HL-60/S4 treated with phorbol 12-myristate 13-acetate at 8.2 ng/mL for 4 days and 3 days (cell line): ENCODE data around the gene C18orf63.

Source experiments
- in situ Hi-C: fragments of 300-500 bp; cut with MboI; formaldehyde crosslinking; loops from 2 replicates; pipeline ENCODE4 v1.15.0; 2022; ENCODE audit warnings: low sequenced_read_pairs

Gene C18orf63

DNA sequence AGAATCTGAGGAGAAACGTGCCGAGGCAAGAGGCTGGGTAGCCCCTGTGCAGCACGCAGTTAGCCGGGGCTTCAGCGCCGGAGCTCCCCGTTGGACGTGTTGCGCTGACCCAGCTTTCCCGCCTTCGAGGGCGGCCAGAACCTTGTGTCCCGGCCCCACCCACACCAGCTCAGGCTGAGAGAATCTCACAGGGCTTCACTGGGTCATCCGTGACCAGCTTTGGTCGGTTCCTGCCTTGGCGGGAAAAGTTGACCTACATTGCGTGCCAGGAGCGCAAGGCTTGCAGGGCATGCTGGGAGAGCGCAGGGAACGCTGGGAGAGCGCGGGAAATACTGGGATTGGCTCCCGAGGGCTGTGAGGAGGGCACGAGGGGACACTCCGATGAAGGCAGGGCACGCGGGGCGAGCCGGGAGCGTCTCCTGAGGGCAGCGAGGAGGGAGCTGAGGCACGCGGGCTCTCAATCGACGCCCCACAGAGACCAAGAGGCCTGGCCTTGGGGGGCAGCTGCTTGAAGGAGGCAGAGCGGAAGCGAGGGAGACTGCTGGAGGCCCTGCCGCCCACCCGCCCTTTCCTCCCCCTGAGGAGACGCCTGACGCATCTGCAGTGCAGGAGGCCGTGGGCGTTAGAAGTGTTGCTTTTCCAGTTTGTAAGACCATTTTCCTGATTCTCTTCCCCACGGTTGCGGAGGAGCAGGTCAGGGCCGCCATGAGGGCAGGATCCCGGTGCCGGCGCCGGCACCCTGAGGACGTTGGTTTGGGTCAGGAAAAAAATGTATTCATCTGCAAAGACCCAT, at the start of gene C18orf63:
C18orf63 (plus strand) TSS at position 376 of the 793 bp plus-strand sequence. CDS start 2,027 bp downstream, outside the sequence.
- in situ Hi-C loops = no loop called here

DNA sequence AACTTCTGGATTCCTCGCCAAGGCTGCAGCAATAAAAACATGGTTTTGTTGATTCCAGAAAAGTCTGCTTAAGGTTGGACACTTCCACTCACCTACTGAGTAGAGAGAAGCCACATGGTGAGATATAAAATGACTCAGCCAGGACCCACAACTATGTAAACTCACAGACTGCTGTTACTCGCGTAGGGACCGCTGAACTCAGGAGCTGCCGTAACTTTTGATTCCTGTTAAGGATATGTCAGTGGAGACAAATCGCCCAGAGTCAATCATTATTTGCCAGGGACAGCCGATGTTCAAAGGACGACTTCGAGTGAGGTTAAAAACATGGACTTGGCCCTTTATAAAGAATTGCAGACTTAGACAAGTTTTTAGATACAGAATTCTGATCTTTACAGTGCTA, 49.5 kb upstream of the C18orf63 start:
- in situ Hi-C loops = no loop called here

DNA sequence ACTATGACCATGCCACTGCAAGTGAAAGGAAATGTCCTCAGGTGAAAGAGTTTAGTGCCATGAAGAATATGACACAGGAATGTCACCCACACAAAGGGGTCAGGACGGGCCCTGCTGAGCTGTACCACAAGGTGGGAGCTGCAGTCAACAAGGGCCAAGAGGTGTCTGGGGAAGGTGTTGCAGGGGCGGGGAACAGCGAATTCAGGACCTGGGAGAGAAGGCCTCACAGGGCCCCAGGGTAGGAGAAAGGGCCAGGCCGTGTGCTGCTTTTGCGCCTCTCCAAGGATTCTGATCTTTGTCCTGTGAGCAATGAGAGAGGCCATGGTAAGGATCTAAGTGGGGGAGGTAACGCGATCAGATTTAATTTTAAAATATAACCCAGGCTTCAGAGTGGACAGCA, 47.5 kb upstream of the C18orf63 start:
- in situ Hi-C loops = no loop called here

DNA sequence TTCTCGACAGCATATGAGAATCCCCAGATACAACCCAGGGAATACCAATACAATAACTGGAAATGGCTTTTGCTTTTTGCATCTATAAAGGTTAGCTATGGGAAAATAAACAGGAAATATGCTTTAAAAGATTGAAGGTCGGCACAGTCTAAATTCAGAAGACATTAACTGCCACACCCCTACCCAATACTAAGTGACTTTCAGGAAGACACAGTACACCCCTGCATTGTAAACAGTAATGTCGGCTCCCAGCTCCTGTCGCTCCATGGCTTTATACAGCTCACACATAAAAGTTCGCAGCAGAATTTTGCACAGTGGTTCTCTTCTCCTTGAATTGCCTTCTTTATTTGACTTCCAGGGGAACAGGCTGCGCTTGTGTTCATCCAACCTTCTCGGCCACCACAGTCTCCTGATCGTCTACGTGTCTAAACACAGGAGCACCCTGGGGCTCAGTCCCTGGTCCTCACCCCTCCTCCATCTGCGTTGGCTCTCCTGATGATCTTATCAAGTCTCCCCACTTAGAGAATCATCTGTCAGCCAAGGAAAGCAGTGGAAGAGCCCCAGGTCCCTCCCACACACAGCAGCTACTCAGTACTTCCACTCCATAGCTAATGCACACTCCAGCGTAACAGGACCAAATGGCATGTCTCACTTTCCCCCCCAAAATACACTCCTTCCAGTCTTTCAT, 46.6 kb upstream of the C18orf63 start:
- in situ Hi-C loops = no loop called here

DNA sequence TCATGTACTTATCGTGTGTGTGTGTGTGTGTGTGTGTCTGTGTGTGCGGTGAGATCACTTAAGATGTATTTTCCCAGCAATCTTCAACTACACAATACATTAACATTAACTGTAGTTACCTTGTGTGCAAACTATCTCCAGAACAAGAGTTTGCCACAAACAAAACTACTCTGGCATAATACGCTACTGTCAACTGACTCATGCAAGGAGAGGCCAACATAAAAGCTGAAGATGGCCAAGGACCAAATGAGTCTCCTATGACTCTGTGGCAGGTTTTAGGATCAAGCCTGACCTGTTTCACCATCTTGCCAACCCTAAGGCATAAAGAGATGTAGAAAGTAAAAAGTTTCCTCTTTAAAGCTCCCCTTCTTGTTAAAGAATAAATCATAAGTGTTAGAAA, 44.0 kb upstream of the C18orf63 start:
- in situ Hi-C loops = no loop called here

DNA sequence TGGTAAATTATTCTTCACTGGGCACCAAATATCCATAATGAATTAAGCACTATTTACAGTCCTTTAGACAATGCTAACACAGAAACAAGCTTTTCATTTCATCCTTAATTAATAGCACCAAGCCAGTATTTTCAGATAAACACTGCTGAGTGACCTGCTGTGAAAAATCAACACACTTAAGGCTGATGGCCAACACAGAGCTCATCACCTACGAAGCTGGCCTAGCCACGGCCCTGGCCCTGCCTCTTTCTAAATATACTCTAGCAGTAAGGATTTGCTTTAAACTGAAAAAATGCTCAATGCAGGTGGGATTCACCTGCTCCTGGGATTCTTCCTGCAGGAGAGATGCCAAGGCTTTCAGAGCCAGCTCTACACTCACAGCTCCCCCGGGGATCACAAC, 42.2 kb upstream of the C18orf63 start:
- in situ Hi-C loops = no loop called here

DNA sequence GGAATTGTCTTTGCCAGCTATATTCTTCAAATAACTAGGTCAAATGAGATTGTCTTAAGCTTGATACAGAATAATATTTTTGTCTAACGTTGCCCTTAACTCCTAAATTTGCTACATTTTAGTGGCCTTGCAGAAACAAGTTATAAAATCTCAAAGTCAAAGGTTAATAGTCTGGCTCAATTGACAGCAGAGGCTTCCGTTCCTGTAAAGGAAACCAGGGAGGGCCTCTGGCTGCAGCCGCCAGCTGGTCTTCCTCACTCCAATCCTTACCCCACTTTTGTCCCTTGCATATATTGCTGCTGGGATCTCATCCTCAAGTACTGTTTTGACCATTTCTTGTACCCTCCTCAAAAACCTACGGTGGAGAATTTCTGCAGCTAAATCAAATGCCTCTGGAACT, 40.9 kb upstream of the C18orf63 start:
- in situ Hi-C loops = loop anchor here (25.0 kb wide), 1 partner anchor 113 kb away; no protein-coding TSS in a partner anchor

DNA sequence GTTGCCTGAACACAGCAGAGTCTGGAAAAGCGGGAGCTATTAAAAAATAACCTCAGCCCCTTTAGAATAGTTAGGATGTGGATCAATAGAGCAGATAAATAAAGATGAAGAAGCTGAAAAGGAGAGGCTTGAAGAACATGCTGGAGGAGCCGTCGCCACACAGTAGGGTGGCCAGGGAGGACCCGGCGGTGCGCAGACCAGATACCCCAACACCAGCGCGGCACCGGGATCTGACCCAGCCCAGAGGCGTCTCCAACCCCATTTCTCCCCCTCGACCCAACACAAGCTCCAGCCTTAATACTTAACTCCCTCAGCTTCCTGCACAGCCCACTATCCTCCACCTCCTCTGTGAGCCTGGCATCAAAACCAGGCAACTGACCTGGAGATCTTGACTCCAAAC, 39.9 kb upstream of the C18orf63 start:
- in situ Hi-C loops = loop anchor here (25.0 kb wide), 1 partner anchor 112 kb away; no protein-coding TSS in a partner anchor

DNA sequence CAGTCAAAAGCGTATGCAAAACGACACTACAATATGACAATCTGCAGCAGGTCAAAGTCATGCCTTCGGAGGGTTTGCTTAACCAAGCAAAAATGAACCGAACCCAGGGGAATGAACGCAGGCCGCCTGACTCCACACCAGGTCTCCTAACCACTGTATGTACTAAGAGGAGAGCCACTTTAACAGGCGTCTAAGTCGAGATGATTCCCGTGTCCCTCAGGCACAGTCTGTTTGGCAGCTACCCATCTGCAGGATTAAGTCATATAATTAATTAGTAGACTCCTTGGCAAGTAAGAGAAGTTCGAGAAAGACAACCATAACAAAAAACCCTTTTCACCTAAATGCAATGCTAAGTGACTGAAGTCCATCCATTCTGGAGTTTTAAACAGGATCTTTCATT, 39.0 kb upstream of the C18orf63 start:
- in situ Hi-C loops = loop anchor here (25.0 kb wide), 1 partner anchor 111 kb away; no protein-coding TSS in a partner anchor

DNA sequence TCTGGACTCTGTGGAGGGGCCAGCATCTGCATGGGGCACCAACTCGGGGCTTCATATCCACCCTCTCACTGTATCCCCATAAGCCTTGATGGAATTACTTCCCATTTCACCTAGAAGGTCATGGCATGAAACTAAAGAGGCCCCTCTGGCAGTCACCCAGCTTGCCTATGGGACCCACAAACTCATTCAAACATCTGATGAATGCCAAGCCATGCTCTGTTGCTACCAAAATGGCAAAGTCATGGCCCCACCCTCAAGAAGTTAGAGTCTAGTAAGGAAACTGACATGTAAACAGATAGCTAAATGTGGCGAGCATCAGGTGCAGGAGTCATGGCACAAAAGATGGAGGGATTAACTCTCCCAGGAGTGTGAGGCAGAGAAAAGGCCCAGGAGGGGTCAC, 38.3 kb upstream of the C18orf63 start:
- in situ Hi-C loops = loop anchor here (25.0 kb wide), 1 partner anchor 110 kb away; no protein-coding TSS in a partner anchor

DNA sequence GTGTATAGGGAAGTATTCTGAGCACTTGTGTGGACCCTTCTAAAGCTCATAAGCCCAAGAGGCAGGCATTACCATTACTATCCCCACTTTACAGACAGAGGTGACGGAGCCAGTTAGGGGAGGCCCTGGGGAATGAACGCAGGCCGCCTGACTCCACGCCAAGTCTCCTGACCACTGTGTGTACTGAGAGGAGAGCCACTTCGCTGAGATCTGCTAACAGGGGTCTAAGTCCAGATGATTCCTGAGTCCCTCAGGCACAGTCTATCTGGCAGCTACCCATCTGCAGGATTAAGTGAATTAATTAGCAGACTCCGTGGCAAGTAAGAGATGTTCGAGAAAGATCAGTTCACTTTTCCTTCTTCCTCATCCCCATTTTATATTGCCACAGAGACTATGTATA, 37.6 kb upstream of the C18orf63 start:
- in situ Hi-C loops = loop anchor here (25.0 kb wide), 1 partner anchor 109 kb away; no protein-coding TSS in a partner anchor

DNA sequence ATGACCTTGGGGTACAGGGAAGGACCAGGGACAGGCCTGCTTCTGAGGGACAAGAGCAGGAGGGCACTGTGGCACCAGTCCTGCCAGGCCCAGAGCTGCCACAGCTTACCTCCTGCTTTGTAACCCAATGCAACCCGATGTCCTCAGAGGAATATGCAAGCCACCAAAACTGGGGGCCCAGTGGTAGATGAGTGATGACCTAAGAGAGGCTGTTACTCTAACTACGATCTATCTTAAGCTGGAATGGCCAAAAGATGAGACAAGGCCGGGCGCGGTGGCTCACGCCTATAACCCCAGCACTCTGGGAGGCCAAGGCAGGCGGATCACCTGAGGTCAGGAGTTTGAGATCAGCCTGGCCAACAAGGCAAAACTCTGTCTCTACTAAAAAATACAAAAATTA, 36.7 kb upstream of the C18orf63 start:
- in situ Hi-C loops = loop anchor here (25.0 kb wide), 1 partner anchor 108 kb away; no protein-coding TSS in a partner anchor

DNA sequence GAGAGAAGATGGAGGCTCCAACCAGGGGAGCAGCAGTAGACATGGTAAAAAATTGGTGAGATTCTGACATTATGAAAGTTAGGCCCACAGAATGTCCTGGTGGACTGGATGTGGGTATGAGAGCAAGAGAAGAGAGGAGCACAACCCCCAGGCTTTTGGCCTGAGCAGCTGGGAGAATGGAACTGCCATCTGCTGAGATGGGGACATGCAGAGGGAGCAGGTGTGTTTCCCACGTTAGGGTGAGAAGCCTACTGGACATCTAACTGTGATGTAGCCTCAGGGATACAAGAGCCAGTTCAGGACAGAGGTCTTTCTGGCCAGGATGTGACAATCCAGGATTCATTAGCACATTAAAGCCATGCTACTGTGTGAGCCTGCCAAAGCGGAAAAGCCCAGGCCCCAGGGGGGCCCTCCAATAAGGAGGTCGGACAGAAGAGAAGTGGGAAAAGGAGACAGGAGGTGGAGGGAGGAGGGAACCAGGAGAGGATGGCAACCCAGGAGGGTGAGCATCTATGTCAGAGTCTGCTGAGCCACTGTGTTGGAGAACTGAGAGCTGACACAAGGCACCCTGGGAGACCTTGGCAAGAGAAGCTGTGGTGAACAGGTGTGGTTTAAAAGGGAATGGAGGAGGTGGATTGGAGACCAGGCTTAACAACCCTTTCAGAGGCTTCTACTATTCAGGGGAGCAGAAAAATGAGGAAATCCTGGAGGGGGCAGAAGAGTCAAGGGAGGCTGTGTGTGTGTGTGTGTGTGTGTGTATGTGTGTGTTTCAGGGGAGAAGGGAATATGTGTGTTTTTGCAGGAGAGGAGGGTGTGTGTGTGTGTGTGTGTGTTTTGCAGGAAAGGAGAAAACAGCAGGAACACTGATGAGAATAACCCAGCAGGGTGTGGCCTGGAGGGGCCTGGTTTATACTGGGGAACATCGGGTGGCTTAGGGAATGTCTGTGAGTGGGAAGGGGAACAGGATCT, 34.3 kb upstream of the C18orf63 start:
- in situ Hi-C loops = loop anchor here (25.0 kb wide), 1 partner anchor 106 kb away; no protein-coding TSS in a partner anchor

DNA sequence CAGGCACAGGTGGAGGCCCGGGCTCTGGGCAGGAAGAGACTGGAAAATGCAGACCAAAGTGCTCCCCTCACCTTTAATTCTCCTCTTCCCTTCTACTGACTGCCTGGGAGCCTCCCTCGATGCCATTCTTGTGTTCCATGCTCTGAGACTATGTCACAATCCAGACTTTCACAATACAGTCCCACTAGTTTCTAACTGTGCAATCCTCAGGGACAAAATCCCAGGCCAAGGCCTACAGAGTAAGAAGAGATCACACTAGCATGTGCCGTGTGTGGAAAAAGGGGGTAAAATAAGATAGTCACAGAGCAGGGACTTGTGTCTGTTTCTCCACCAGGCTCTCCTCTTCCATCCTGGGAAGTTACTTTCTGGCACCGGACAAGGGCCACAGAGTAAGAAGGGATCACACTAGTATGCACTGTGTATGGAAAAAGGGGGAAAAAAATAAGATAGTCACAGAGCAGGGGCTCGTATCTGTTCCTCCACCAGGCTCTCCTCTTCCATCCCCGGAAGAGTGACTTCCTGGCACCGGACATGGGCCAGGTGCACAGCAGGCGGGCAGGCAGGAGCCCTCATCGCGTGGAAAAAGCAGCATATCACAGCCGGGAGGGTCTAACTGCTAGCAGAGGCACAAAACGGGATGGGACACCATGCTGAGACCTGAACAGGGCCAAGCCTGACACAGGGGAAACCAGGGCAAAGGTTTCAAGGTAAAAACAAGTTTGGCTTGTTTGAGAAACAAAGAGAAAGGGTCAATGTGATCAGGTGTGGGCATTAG, 33.5 kb upstream of the C18orf63 start:
- in situ Hi-C loops = loop anchor here (25.0 kb wide), 1 partner anchor 105 kb away; no protein-coding TSS in a partner anchor

DNA sequence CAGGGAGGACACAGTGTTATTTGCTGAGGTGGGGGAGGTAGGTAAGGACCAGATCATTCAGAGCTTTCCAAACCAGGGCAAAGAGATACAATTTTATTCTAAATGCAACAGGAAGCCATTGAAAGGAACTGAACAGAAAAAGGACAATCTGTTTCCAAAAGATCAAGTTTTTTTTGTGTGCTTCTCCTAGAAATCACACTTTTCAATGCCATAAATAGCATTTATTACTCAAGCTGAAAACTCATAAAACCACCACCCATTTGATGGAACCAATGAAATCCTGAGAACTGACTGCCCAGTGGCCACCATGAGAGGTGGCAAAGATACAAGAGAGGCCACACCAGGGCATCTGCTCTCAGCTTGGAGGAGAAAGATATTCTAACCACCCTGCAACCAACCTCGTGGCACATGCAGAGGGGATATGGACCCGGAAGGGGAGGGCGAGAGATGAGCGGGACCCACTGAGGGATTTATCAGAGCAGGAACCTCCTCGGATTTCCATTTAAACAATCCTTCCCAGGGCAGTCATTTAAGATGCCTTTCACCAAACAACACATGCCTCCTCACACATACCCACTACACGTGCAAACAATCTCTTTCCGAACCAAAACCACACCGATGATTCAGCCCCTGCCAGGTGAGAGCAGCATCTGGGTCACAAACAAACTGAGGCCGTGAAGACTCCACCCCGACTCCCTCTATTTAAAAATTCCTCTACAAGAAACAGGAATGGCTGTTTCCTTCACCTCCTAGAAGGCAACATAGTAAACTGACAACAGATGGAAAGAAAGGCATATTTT, 32.7 kb upstream of the C18orf63 start:
- in situ Hi-C loops = loop anchor here (25.0 kb wide), 1 partner anchor 104 kb away; no protein-coding TSS in a partner anchor

DNA sequence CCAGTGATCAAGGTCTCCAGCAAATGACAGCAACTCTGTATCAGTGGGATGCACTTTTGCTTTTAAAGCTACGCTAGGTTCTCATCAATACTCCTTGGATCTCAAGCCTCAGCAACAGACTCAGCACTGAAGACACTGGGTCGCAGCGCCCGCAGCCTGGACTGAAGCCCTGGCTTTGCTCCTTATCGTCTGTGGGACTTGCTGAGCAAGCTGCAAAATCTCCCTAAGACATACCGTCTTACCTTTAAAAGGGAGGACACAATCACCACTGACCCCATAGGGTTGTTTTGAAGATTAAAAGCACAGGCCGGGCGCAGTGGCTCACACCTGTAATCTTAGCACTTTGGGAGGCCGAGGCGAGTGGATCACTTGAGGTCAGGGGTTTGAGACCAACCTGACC, 32.0 kb upstream of the C18orf63 start:
- in situ Hi-C loops = loop anchor here (25.0 kb wide), 1 partner anchor 104 kb away; no protein-coding TSS in a partner anchor

DNA sequence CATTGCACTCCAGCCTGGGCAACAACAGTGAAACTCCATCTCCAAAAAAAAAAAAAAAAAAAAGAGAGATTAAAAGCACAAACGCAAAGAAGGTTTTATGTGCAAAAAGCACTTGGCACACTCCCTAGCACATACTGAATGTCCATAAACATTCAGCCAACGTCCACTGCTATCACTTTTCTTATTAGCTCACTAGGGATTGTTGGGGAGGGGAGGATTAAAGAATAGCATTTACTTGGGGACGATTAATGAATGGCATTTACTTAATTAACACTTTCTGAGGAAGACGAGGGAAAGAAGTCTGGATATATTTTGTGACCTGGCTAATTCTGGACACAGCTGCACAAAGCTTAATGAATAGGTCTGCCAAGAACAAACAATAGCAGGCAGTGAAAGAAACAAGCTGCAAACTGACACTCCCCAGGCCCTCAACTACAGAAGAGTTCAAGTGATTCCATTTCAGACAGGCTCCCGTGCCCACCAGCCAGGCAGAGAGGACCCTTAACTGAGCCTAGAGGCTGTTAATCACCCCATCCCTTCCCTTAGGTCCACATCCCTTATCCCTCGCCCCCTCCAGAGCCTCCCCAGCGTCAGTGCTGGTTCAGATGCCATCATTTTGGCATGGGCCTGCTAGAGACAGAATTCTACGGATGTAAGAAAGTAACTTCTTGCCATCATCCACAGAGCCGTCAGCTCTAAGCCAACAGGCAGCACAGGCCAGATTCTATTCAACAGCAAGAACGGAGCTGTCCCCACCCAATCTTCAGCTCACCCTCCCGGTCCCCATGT, 31.3 kb upstream of the C18orf63 start:
- in situ Hi-C loops = loop anchor here (25.0 kb wide), 1 partner anchor 103 kb away; no protein-coding TSS in a partner anchor

DNA sequence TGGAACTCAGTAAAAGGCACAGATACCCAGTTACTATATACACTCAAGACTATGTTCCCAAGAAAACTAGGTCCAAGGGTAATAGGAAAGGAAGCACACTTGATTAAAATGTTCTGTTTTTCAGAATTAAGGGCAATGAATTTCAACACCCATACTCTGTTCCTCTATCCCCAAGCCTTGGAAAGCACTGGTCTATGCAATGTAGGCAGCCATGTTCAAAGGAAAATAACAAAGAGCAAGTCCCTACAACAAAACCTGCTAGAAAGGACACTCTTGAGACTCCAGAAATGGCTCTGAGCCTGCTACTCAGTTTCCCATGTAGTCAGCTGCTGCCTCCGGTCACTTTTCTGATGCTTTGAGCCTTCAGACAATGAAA, 30.7 kb upstream of the C18orf63 start:
- in situ Hi-C loops = loop anchor here (25.0 kb wide), 1 partner anchor 102 kb away; no protein-coding TSS in a partner anchor
